Measurements from ENCODE around the gene COL23A1. TPM values are rescaled to one million over a fixed set of nuclear protein-coding genes. Genes with fewer than 3 reads are reported as not detected.

COL23A1 gene
- total and polyA plus RNA-seq, 2 experiments from 2014 or later, result 4.8 to 8.2 TPM

DNA sequence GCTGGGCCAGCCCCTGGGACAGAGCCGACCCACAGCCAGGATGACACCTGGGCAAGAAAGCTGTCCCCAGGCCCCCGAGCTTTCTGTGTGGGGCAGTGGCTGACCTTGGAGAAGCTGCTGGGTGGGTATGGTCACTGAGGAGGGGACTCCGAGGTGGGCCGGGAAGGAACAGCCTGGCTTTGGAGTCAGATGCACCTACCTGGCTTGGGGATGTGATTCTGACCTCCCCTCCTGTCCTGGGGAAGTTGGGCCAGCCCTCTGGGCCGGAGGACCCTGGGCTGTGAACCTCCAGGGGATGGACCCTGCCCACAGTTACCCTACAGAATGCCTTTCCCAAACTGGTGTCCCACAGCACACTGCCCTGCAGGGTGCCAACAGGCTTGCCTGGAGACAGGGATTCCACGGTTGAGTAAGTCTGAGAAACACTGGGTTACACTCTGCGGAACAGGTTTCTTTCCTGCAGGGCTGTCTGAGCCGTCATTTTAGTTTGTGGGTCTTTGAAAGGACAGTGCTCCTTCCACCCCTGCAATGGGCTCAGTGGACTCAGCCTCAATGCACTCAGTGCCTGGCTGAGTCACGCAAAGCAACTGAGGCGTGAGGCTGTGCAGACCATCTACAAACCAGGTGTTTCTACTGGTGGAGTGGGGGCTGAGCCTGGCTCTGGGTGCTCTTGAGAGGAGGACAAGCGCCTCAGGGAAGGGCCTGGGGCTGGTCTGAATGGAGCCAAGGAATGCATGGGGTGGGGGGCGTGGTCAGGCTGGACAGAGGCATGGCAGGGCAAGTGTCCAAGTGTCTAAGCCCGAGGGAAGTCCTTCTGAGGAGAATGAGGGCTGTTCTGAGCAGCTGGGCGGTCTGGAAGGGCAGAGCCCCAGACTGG lies 316.3 kb downstream of the COL23A1 start:
- Histone ChIP-seq H4K20me1 (replicated peaks; ENCODE audit: insufficient read depth) (no peaks in the 10 kb centered on the region), H2AFZ (no peak overlapping the region), H3K36me3 (ENCODE audit: insufficient read depth) (no peaks in the 10 kb centered on the region), H3K4me1 (ENCODE audit: insufficient read depth) (no peaks in the 10 kb centered on the region), H3F3A (replicated peaks; ENCODE audit: low read depth) (no peaks in the 10 kb centered on the region), H3K27ac (ENCODE audit: low read depth) (no peak overlapping the region), H3K4me3 (no peak overlapping the region), H3K9me2 (ENCODE audit: insufficient read depth) (no peaks in the 10 kb centered on the region), H3K4me2 (no peak overlapping the region), H3K79me2 (replicated peaks; ENCODE audit: insufficient read depth) (no peaks in the 10 kb centered on the region), H3K27me3 (ENCODE audit: insufficient read depth) (no peaks in the 10 kb centered on the region)
- H3K27ac Mint-ChIP-seq, result no peak overlapping the region
- H3K27me3 Mint-ChIP-seq (ENCODE audit: insufficient read depth, low read depth, poor library complexity), result peaks cover 18% of the 10 kb centered on the region
- DNase-seq (ENCODE audit: low spot score) (no peak), ATAC-seq (no peak; the same call in 2 of the 3 replicates)
- no peaks in the 10 kb centered on the region; the same call in 2 of the 3 replicates for H3K36me3 Mint-ChIP-seq (ENCODE audit: low read depth)
- no peaks in the 10 kb centered on the region; the same call in 2 of the 3 replicates for H3K4me1 Mint-ChIP-seq
- no peak overlapping the region for H3K4me3 Mint-ChIP-seq
- no peaks in the 10 kb centered on the region; the same call in 2 of the 3 replicates for H3K9me3 Mint-ChIP-seq
- TF ChIP-seq, protein P1, sequence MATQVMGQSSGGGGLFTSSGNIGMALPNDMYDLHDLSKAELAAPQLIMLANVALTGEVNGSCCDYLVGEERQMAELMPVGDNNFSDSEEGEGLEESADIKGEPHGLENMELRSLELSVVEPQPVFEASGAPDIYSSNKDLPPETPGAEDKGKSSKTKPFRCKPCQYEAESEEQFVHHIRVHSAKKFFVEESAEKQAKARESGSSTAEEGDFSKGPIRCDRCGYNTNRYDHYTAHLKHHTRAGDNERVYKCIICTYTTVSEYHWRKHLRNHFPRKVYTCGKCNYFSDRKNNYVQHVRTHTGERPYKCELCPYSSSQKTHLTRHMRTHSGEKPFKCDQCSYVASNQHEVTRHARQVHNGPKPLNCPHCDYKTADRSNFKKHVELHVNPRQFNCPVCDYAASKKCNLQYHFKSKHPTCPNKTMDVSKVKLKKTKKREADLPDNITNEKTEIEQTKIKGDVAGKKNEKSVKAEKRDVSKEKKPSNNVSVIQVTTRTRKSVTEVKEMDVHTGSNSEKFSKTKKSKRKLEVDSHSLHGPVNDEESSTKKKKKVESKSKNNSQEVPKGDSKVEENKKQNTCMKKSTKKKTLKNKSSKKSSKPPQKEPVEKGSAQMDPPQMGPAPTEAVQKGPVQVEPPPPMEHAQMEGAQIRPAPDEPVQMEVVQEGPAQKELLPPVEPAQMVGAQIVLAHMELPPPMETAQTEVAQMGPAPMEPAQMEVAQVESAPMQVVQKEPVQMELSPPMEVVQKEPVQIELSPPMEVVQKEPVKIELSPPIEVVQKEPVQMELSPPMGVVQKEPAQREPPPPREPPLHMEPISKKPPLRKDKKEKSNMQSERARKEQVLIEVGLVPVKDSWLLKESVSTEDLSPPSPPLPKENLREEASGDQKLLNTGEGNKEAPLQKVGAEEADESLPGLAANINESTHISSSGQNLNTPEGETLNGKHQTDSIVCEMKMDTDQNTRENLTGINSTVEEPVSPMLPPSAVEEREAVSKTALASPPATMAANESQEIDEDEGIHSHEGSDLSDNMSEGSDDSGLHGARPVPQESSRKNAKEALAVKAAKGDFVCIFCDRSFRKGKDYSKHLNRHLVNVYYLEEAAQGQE (IDR thresholded peaks at IDR 0.05; ENCODE audit: unreplicated experiment), result no peak
- TF ChIP-seq, protein P2, sequence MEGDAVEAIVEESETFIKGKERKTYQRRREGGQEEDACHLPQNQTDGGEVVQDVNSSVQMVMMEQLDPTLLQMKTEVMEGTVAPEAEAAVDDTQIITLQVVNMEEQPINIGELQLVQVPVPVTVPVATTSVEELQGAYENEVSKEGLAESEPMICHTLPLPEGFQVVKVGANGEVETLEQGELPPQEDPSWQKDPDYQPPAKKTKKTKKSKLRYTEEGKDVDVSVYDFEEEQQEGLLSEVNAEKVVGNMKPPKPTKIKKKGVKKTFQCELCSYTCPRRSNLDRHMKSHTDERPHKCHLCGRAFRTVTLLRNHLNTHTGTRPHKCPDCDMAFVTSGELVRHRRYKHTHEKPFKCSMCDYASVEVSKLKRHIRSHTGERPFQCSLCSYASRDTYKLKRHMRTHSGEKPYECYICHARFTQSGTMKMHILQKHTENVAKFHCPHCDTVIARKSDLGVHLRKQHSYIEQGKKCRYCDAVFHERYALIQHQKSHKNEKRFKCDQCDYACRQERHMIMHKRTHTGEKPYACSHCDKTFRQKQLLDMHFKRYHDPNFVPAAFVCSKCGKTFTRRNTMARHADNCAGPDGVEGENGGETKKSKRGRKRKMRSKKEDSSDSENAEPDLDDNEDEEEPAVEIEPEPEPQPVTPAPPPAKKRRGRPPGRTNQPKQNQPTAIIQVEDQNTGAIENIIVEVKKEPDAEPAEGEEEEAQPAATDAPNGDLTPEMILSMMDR (conservative IDR thresholded peaks at IDR 0.05; ENCODE audit: low read depth in 2 of 2), result no peak
- TF ChIP-seq NANOG (IDR thresholded peaks at IDR 0.05; ENCODE audit: borderline replicate concordance) (no peak), EZH2 (IDR thresholded peaks at IDR 0.05; ENCODE audit: low read depth, unreplicated experiment) (no peak), POLR2AphosphoS5 (IDR thresholded peaks at IDR 0.05; ENCODE audit: low read depth) (no peak), CREB1 (CRISPR knock-in tag; IDR thresholded peaks at IDR 0.05; ENCODE audit: low read depth) (no peak), JUNB (IDR thresholded peaks at IDR 0.05; ENCODE audit: unreplicated experiment) (no peak), ZNF331 (CRISPR knock-in tag; IDR thresholded peaks at IDR 0.05; ENCODE audit: low read depth) (no peak), STAT1 (IDR thresholded peaks at IDR 0.05; ENCODE audit: unreplicated experiment) (no peak), ZNF114 (CRISPR knock-in tag; IDR thresholded peaks at IDR 0.05) (no peak), EZH2phosphoT487 (IDR thresholded peaks at IDR 0.05; ENCODE audit: unreplicated experiment) (no peak)
- TF ChIP-seq, protein P3, sequence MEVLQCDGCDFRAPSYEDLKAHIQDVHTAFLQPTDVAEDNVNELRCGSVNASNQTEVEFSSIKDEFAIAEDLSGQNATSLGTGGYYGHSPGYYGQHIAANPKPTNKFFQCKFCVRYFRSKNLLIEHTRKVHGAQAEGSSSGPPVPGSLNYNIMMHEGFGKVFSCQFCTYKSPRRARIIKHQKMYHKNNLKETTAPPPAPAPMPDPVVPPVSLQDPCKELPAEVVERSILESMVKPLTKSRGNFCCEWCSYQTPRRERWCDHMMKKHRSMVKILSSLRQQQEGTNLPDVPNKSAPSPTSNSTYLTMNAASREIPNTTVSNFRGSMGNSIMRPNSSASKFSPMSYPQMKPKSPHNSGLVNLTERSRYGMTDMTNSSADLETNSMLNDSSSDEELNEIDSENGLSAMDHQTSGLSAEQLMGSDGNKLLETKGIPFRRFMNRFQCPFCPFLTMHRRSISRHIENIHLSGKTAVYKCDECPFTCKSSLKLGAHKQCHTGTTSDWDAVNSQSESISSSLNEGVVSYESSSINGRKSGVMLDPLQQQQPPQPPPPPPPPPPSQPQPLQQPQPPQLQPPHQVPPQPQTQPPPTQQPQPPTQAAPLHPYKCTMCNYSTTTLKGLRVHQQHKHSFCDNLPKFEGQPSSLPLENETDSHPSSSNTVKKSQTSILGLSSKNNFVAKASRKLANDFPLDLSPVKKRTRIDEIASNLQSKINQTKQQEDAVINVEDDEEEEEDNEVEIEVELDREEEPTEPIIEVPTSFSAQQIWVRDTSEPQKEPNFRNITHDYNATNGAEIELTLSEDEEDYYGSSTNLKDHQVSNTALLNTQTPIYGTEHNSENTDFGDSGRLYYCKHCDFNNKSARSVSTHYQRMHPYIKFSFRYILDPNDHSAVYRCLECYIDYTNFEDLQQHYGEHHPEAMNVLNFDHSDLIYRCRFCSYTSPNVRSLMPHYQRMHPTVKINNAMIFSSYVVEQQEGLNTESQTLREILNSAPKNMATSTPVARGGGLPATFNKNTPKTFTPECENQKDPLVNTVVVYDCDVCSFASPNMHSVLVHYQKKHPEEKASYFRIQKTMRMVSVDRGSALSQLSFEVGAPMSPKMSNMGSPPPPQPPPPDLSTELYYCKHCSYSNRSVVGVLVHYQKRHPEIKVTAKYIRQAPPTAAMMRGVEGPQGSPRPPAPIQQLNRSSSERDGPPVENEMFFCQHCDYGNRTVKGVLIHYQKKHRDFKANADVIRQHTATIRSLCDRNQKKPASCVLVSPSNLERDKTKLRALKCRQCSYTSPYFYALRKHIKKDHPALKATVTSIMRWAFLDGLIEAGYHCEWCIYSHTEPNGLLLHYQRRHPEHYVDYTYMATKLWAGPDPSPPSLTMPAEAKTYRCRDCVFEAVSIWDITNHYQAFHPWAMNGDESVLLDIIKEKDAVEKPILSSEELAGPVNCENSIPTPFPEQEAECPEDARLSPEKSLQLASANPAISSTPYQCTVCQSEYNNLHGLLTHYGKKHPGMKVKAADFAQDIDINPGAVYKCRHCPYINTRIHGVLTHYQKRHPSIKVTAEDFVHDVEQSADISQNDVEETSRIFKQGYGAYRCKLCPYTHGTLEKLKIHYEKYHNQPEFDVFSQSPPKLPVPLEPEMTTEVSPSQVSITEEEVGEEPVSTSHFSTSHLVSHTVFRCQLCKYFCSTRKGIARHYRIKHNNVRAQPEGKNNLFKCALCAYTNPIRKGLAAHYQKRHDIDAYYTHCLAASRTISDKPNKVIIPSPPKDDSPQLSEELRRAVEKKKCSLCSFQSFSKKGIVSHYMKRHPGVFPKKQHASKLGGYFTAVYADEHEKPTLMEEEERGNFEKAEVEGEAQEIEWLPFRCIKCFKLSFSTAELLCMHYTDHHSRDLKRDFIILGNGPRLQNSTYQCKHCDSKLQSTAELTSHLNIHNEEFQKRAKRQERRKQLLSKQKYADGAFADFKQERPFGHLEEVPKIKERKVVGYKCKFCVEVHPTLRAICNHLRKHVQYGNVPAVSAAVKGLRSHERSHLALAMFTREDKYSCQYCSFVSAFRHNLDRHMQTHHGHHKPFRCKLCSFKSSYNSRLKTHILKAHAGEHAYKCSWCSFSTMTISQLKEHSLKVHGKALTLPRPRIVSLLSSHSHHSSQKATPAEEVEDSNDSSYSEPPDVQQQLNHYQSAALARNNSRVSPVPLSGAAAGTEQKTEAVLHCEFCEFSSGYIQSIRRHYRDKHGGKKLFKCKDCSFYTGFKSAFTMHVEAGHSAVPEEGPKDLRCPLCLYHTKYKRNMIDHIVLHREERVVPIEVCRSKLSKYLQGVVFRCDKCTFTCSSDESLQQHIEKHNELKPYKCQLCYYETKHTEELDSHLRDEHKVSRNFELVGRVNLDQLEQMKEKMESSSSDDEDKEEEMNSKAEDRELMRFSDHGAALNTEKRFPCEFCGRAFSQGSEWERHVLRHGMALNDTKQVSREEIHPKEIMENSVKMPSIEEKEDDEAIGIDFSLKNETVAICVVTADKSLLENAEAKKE (CRISPR knock-in tag; IDR thresholded peaks at IDR 0.05), result no peak
- TF ChIP-seq, protein P4, sequence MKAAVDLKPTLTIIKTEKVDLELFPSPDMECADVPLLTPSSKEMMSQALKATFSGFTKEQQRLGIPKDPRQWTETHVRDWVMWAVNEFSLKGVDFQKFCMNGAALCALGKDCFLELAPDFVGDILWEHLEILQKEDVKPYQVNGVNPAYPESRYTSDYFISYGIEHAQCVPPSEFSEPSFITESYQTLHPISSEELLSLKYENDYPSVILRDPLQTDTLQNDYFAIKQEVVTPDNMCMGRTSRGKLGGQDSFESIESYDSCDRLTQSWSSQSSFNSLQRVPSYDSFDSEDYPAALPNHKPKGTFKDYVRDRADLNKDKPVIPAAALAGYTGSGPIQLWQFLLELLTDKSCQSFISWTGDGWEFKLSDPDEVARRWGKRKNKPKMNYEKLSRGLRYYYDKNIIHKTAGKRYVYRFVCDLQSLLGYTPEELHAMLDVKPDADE (IDR thresholded peaks at IDR 0.05), result no peak

Data from GM23338 (cell line).